CD4-positive, alpha-beta memory T cell (primary cell): Measurements from ENCODE around the gene FGF2. TPM values are rescaled to one million over a fixed set of nuclear protein-coding genes. Genes with fewer than 3 reads are reported as not detected.

Experiments used
- CTCF ChIA-PET: fragments of 350-600 bp; sonication (Branson Sonifier 250); formaldehyde crosslinking; loops from one replicate; lab custom pipeline; 2021; ENCODE audit warnings: inconsistent platforms; ENCODE audit not compliant: partially characterized antibody; lab: Charles Lee
- POLR2A ChIA-PET: fragments of 350-600 bp; sonication (Branson Sonifier 250); formaldehyde crosslinking; loops from one replicate; lab custom pipeline; 2021; ENCODE audit not compliant: partially characterized antibody; lab: Charles Lee
- DNase-seq, 5 donors: peaks; one replicate each; pipeline versions ENCODE4 v3.0.0 to v3.0.0-alpha.2; 2020 to 2022; ENCODE audit warnings: mixed read lengths in 1 of 5
- H3K27ac ChIP-seq: one replicate; pipeline ENCODE4 v1.7.0; 2013; ENCODE audit warnings: low read depth, low read length
- H3K27me3 ChIP-seq: 2 replicates; pipeline ENCODE4 v1.7.0; 2013; ENCODE audit warnings: mild to moderate bottlenecking, low read length, moderate library complexity; ENCODE audit not compliant: insufficient read depth
- H3K36me3 ChIP-seq: 2 replicates; pipeline ENCODE4 v1.7.0; 2013; ENCODE audit warnings: mild to moderate bottlenecking, low read length, moderate library complexity; ENCODE audit not compliant: insufficient read depth
- H3K4me1 ChIP-seq: 2 replicates; pipeline ENCODE4 v1.7.0; 2013; ENCODE audit warnings: mild to moderate bottlenecking, low read length, moderate library complexity; ENCODE audit not compliant: insufficient read depth
- H3K4me3 ChIP-seq, 2 donors: one replicate each; pipeline ENCODE4 v1.7.0; 2013; ENCODE audit warnings: low read length in 2 of 2, mild to moderate bottlenecking in 1 of 2
- H3K9me3 ChIP-seq, 2 donors: one replicate each; pipeline ENCODE4 v1.7.0; 2013; ENCODE audit warnings: low read length in 2 of 2, control low read depth in 1 of 2; ENCODE audit not compliant: control insufficient read depth in 1 of 2
- H3K27ac Mint-ChIP-seq, 7 donors: one replicate each; pipeline ENCODE4 v1.8.0; 2020 to 2021; ENCODE audit warnings: mixed read lengths in 7 of 7, mild to moderate bottlenecking in 6 of 7, inconsistent platforms in 3 of 7, moderate library complexity in 3 of 7
- H3K27me3 Mint-ChIP-seq, 2 donors: one replicate each; pipeline ENCODE4 v1.8.0; 2020 to 2021; ENCODE audit warnings: mixed read lengths in 2 of 2
- H3K36me3 Mint-ChIP-seq, 2 donors: one replicate each; pipeline ENCODE4 v1.8.0; 2020 to 2021; ENCODE audit warnings: mixed read lengths in 2 of 2, inconsistent platforms in 1 of 2, mild to moderate bottlenecking in 1 of 2
- H3K4me1 Mint-ChIP-seq, 4 donors: one replicate each; pipeline ENCODE4 v1.8.0; 2020 to 2021; ENCODE audit warnings: mixed read lengths in 4 of 4, mild to moderate bottlenecking in 1 of 4
- H3K4me3 Mint-ChIP-seq, 8 donors: one replicate each; pipeline ENCODE4 v1.8.0; 2020 to 2021; ENCODE audit warnings: mixed read lengths in 8 of 8, mild to moderate bottlenecking in 7 of 8, moderate library complexity in 6 of 8, inconsistent platforms in 3 of 8
- H3K9me3 Mint-ChIP-seq, 8 donors: one replicate each; pipeline ENCODE4 v1.8.0; 2020 to 2021; ENCODE audit warnings: mixed read lengths in 8 of 8, mild to moderate bottlenecking in 5 of 8, inconsistent platforms in 3 of 8, moderate library complexity in 1 of 8
- intact Hi-C: fragments of 100-400 bp; cut with micrococcal nuclease; formaldehyde crosslinking; loops from one replicate; pipeline ENCODE4 v1.15.1; 2023
- polyA plus RNA-seq, 2 donors: library from polyadenylated mRNA; unstranded; fragments of 300-500 nt; fragmentation: Illumina TruSeq; gene quantifications; one replicate each; pipeline ENCODE4 v1.2.3, GENCODE V29; 2021
- total RNA-seq, 2 experiments: library from RNA; stranded (reverse); gene quantifications; one replicate each; pipeline ENCODE4 v1.2.3, GENCODE V29; 2021

FGF2 gene
- total and polyA plus RNA-seq, 4 experiments from 2014 or later: not detected

- intact Hi-C loops: no loop called here
- Histone ChIP-seq H3K36me3 (no peaks in the 10 kb centered on the region), H3K4me3 (no peak overlapping the region), H3K27ac (no peak overlapping the region), H3K9me3 (no peaks in the 10 kb centered on the region), H3K4me1 (no peaks in the 10 kb centered on the region), H3K27me3 (no peaks in the 10 kb centered on the region)
- peaks cover 0 to 2% (median 0%) of the 10 kb centered on the region in 4 donors for H3K4me1 Mint-ChIP-seq
- no peaks in the 10 kb centered on the region for H3K36me3 Mint-ChIP-seq
- no peak overlapping the region for H3K27ac Mint-ChIP-seq
- no peak overlapping the region for H3K4me3 Mint-ChIP-seq
- DNase-seq: no peak
- ChIA-PET POLR2A (interaction anchor here (2.1 kb wide), 1 partner anchor 9 kb away, joined by 10 read pairs; the partner anchor contains the start of gene NUDT6), CTCF (interaction anchor here (1.7 to 4.5 kb wide), 8 partner anchors 9 to 310 kb away, joined by 3 to 43 read pairs (median 14); partner anchors contain the start of genes BBS12 and NUDT6)
- H3K27me3 Mint-ChIP-seq: no peaks in the 10 kb centered on the region
- no peaks in the 10 kb centered on the region for H3K9me3 Mint-ChIP-seq
Observed at GRCh38 chr4:122912810-122913575, 86.4 kb downstream of the FGF2 start.

DNA sequence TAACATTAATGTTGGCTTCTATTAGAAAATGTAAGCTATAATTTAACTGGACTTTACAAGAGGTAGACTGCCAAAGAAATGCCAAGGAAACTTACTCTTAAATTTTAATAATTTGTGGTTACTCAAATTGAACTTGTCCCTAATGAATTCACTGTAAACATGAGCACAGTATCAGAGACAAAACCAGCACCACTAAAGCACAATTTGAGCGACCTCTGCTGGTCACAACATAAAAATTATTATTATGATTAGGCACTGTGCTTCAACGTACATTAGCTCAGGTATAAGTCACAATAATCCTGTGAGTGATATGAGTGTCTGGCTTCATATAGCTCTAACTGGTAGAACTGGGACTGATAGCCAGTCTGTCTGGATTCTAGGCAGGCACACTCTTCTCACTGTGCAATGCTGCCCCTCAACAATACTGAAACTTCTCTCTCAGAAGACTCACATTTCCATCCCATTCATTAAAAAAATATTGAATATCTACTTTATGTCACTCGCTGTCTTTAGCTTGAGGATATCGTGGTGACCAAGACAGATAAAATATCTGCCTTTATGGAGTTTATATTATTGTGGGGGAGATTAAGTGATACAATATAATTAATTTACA lies 87.8 kb downstream of the FGF2 start:
- Mint-ChIP-seq H3K9me3 (no peaks in the 10 kb centered on the region), H3K27ac (peak overlapping the region in 1 of 7 donors; percentile 19), H3K36me3 (no peaks in the 10 kb centered on the region), H3K27me3 (no peaks in the 10 kb centered on the region), H3K4me3 (no peak overlapping the region), H3K4me1 (peaks cover 0 to 2% (median 0%) of the 10 kb centered on the region in 4 donors)
- no peaks in the 10 kb centered on the region for H3K9me3 ChIP-seq
- ChIA-PET POLR2A (interaction anchor here (1.3 kb wide), 1 partner anchor 336 kb away, joined by 3 read pairs; no protein-coding TSS in a partner anchor), CTCF (interaction anchor here (0.7 to 4.5 kb wide), 25 partner anchors 8 to 1088 kb away, joined by 3 to 43 read pairs (median 5); partner anchors contain the start of genes BBS12 and NUDT6)
- no peaks in the 10 kb centered on the region for H3K36me3 ChIP-seq
- no peak overlapping the region for H3K27ac ChIP-seq
- H3K27me3 ChIP-seq: no peaks in the 10 kb centered on the region
- no peak overlapping the region for H3K4me3 ChIP-seq
- no peaks in the 10 kb centered on the region for H3K4me1 ChIP-seq
- peak in 3 of 5 donors; percentile 27 to 49 (median 28) for DNase-seq
- intact Hi-C loops: no loop called here

GRCh38 chr4:122914938-122915337 lies 88.3 kb downstream of the FGF2 start:
- no peaks in the 10 kb centered on the region for H3K36me3 ChIP-seq
- H3K4me3 Mint-ChIP-seq: no peak overlapping the region
- no peaks in the 10 kb centered on the region for H3K36me3 Mint-ChIP-seq
- intact Hi-C loops: no loop called here
- H3K9me3 Mint-ChIP-seq: no peaks in the 10 kb centered on the region
- ChIA-PET POLR2A (interaction anchor here (1.3 kb wide), 1 partner anchor 337 kb away, joined by 3 read pairs; no protein-coding TSS in a partner anchor), CTCF (interaction anchor here (0.7 to 4.5 kb wide), 24 partner anchors 7 to 1088 kb away, joined by 3 to 43 read pairs (median 6); partner anchors contain the start of genes BBS12 and NUDT6)
- H3K27me3 ChIP-seq: no peaks in the 10 kb centered on the region
- no peak overlapping the region for H3K27ac Mint-ChIP-seq
- H3K4me3 ChIP-seq: no peak overlapping the region
- no peak overlapping the region for H3K27ac ChIP-seq
- no peak for DNase-seq
- H3K27me3 Mint-ChIP-seq: no peaks in the 10 kb centered on the region
- H3K4me1 ChIP-seq: no peaks in the 10 kb centered on the region
- peaks cover 0 to 2% (median 0%) of the 10 kb centered on the region in 4 donors for H3K4me1 Mint-ChIP-seq
- no peaks in the 10 kb centered on the region for H3K9me3 ChIP-seq

DNA sequence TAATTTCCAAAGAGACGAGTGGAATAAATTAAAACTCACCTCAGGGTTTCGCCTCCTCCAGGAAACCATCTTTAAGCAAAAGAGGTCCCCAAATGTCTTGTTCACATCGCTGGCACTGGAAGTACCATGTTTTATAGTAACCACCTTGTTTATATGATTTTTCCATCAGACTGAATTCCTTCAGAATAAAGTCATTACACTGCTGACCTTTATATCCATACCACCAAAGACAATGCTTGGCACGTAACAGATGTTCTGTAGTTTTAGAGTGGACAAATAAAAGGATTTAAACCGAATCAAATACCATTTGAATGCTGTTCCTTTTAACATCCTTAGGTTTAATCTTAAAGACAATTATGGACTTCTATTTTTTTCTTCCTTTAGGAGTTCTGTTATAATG lies 91.1 kb downstream of the FGF2 start:
- no peaks in the 10 kb centered on the region for H3K9me3 ChIP-seq
- Mint-ChIP-seq H3K27ac (no peak overlapping the region), H3K27me3 (no peaks in the 10 kb centered on the region), H3K4me1 (peaks cover 0 to 7% (median 3%) of the 10 kb centered on the region in 4 donors), H3K4me3 (no peak overlapping the region), H3K36me3 (peaks cover 0 to 2% of the 10 kb centered on the region in 2 donors), H3K9me3 (no peaks in the 10 kb centered on the region)
- POLR2A ChIA-PET: no interaction called here
- no peaks in the 10 kb centered on the region for H3K27me3 ChIP-seq
- no peak overlapping the region for H3K27ac ChIP-seq
- no peak overlapping the region for H3K4me3 ChIP-seq
- CTCF ChIA-PET: no interaction called here
- DNase-seq: no peak
- no peaks in the 10 kb centered on the region for H3K36me3 ChIP-seq
- intact Hi-C loops: no loop called here
- peaks cover 5% of the 10 kb centered on the region for H3K4me1 ChIP-seq

DNA sequence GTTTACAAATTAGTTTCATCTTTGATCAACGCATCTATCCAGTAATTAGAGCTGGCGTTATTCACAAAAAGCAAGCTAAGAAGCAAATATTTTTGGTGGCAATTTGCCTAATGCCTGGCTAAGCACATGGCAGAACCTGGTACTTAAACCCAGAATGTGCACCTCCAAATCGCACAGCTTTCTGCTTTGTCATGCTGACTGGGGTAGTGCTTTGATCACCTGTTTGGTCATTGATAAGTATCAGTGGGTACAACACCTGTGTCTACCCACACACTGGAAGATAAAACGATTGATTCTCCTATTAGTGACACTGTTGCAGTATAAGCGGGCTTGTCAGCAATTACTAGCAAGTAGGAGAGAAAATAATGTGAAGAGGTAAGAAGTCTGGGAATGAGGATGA lies 93.8 kb downstream of the FGF2 start:
- ChIA-PET POLR2A (interaction anchor here (1.1 kb wide), 1 partner anchor 188 kb away, joined by 3 read pairs; the partner anchor contains the start of gene BBS12), CTCF (interaction anchor here (1.3 to 4.1 kb wide), 6 partner anchors 9 to 342 kb away, joined by 3 to 25 read pairs (median 6); no protein-coding TSS in a partner anchor)
- intact Hi-C loops: loop anchor here (5.0 kb wide), 3 partner anchors 318 to 1098 kb away; partner anchors contain the start of genes CCNA2 and IL2
- Histone ChIP-seq H3K27me3 (no peaks in the 10 kb centered on the region), H3K4me1 (peaks cover 19% of the 10 kb centered on the region), H3K36me3 (no peaks in the 10 kb centered on the region), H3K9me3 (no peaks in the 10 kb centered on the region), H3K27ac (no peak overlapping the region), H3K4me3 (no peak overlapping the region)
- Mint-ChIP-seq H3K4me1 (peaks cover 0 to 10% (median 6%) of the 10 kb centered on the region in 4 donors), H3K9me3 (no peaks in the 10 kb centered on the region), H3K4me3 (peak overlapping the region in 5 of 8 donors; percentile 25 to 77 (median 55)), H3K36me3 (peaks cover 0 to 7% of the 10 kb centered on the region in 2 donors), H3K27me3 (no peaks in the 10 kb centered on the region), H3K27ac (no peak overlapping the region)
- DNase-seq: no peak

GRCh38 chr4:122921300-122921699 lies 94.7 kb downstream of the FGF2 start:
- Mint-ChIP-seq H3K4me1 (peaks cover 0 to 10% (median 6%) of the 10 kb centered on the region in 4 donors), H3K4me3 (peak overlapping the region; percentile 37 to 99 (median 64)), H3K36me3 (peaks cover 0 to 7% of the 10 kb centered on the region in 2 donors), H3K9me3 (no peaks in the 10 kb centered on the region), H3K27me3 (no peaks in the 10 kb centered on the region), H3K27ac (peak overlapping the region in 1 of 7 donors; percentile 73)
- H3K4me3 ChIP-seq: no peak overlapping the region
- intact Hi-C loops: loop anchor here (5.0 kb wide), 3 partner anchors 319 to 1099 kb away; partner anchors contain the start of genes CCNA2 and IL2
- no peak for DNase-seq
- no peak overlapping the region for H3K27ac ChIP-seq
- no peaks in the 10 kb centered on the region for H3K9me3 ChIP-seq
- no peaks in the 10 kb centered on the region for H3K36me3 ChIP-seq
- H3K4me1 ChIP-seq: peaks cover 26% of the 10 kb centered on the region
- ChIA-PET POLR2A (interaction anchor here (2.2 to 3.4 kb wide), 2 partner anchors 9 to 189 kb away, joined by 10 to 31 read pairs; partner anchors contain the start of gene BBS12), CTCF (interaction anchor here (1.0 to 4.1 kb wide), 8 partner anchors 9 to 343 kb away, joined by 3 to 25 read pairs (median 5); partner anchors contain the start of gene BBS12)
- H3K27me3 ChIP-seq: no peaks in the 10 kb centered on the region
